NCI-H2029 treated with DMSO at 0.1 percent for 48 hours (cell line): ENCODE measurements around the gene PLA2G3.

Source experiments
- DNase-seq: peaks from one replicate; lab custom pipeline; 2025; lab: John Stamatoyannopoulos, UW

The PLA2G3 gene

GRCh38 chr22:31148488-31148887 lies 8.2 kb upstream of the PLA2G3 start:
- no peak for DNase-seq

GRCh38 chr22:31144223-31144622 lies 3.9 kb upstream of the PLA2G3 start:
- DNase-seq: no peak

GRCh38 chr22:31143537-31143936 lies 3.2 kb upstream of the PLA2G3 start:
- no peak for DNase-seq

GRCh38 chr22:31143038-31143437 lies 2.7 kb upstream of the PLA2G3 start:
- DNase-seq: no peak

- no peak for DNase-seq
Observed at GRCh38 chr22:31142285-31142684, 2.0 kb upstream of the PLA2G3 start.

GRCh38 chr22:31141551-31141950 lies 1.2 kb upstream of the PLA2G3 start:
- DNase-seq: no peak

GRCh38 chr22:31140746-31141145 lies 438 bp upstream of the PLA2G3 start:
- DNase-seq: no peak

- DNase-seq: no peak
Observed at GRCh38 chr22:31139066-31139465, 1.2 kb downstream of the PLA2G3 start.

- no peak for DNase-seq
Observed at GRCh38 chr22:31138126-31138525, 2.2 kb downstream of the PLA2G3 start.

- DNase-seq: no peak
Observed at GRCh38 chr22:31137721-31138120, 2.6 kb downstream of the PLA2G3 start.

- DNase-seq: no peak
Observed at GRCh38 chr22:31136711-31137110, 3.6 kb downstream of the PLA2G3 start.

GRCh38 chr22:31136155-31136554 lies 4.2 kb downstream of the PLA2G3 start:
- no peak for DNase-seq

- no peak for DNase-seq
Observed at GRCh38 chr22:31135706-31136105, 4.6 kb downstream of the PLA2G3 start.

GRCh38 chr22:31134688-31135087 lies 5.6 kb downstream of the PLA2G3 start:
- DNase-seq: no peak

- DNase-seq: no peak
Observed at GRCh38 chr22:31133911-31134310, 6.4 kb downstream of the PLA2G3 start.

- peak; percentile 15 for DNase-seq
Observed at GRCh38 chr22:31130873-31131272, 9.4 kb downstream of the PLA2G3 start.

GRCh38 chr22:31128156-31128555 lies 12.2 kb downstream of the PLA2G3 start:
- no peak for DNase-seq

- no peak for DNase-seq
Observed at GRCh38 chr22:31127181-31127772, 13.0 kb downstream of the PLA2G3 start.

- DNase-seq: no peak
Observed at GRCh38 chr22:31126869-31127175, 13.5 kb downstream of the PLA2G3 start.

GRCh38 chr22:31126128-31126868 lies 14.0 kb downstream of the PLA2G3 start:
- DNase-seq: peak; percentile 11

- no peak for DNase-seq
Observed at GRCh38 chr22:31125521-31126117, 14.7 kb downstream of the PLA2G3 start.

GRCh38 chr22:31124811-31125465 lies 15.4 kb downstream of the PLA2G3 start:
- no peak for DNase-seq

- no peak for DNase-seq
Observed at GRCh38 chr22:31124290-31124689, 16.0 kb downstream of the PLA2G3 start.
